Right lobe of liver (tissue), 6 donors: Measurements from ENCODE around the gene DCDC2C. TPM values are rescaled to one million over a fixed set of nuclear protein-coding genes. Genes with fewer than 3 reads are reported as not detected.

Experiments used
- ATAC-seq, 4 donors: fragments of 200-7000 bp; cut with Tn5 transposase; one replicate each; pipeline ENCODE4 v1.9.1; 2020; ENCODE audit warnings: mild to moderate bottlenecking in 4 of 4, moderate library complexity in 4 of 4
- DNase-seq, 3 donors: peaks; one replicate each; pipeline ENCODE4 v3.0.0-alpha.2; 2020
- H3K27ac ChIP-seq, 3 donors: fragments of 200-600 bp; one replicate each; pipeline ENCODE4 v1.8.0; 2022
- H3K27me3 ChIP-seq, 2 donors: fragments of 200-600 bp; one replicate each; pipeline ENCODE4 v1.8.0; 2022
- H3K36me3 ChIP-seq, 4 donors: fragments of 200-600 bp; sonication (generic) in 1 of 4; one replicate each; pipeline versions ENCODE4 v1.5.1 to v1.8.0; 2017 to 2022; ENCODE audit warnings: control low read depth in 1 of 4
- H3K4me1 ChIP-seq, 4 donors: fragments of 200-600 bp; sonication (generic) in 1 of 4; one replicate each; pipeline versions ENCODE4 v1.5.1 to v1.8.0; 2017 to 2022; ENCODE audit warnings: control low read depth in 1 of 4
- H3K4me3 ChIP-seq, 3 donors: fragments of 200-600 bp; one replicate each; pipeline ENCODE4 v1.8.0; 2022
- H3K9me3 ChIP-seq, 4 donors: fragments of 200-600 bp; sonication (generic) in 1 of 4; one replicate each; pipeline versions ENCODE4 v1.5.1 to v1.8.0; 2017 to 2022; ENCODE audit warnings: control low read depth in 1 of 4
- CTCF ChIP-seq, 4 donors: fragments of 200-600 bp in 3 of 4; fragments of 450-650 bp in 1 of 4; IDR thresholded peaks; one replicate each; pipeline versions ENCODE4 v1.5.1 to v1.8.0; 2016 to 2022; ENCODE audit warnings: antibody characterized with exemption in 4 of 4, mild to moderate bottlenecking in 2 of 4
- POLR2A ChIP-seq: fragments of 450-650 bp; IDR thresholded peaks from one replicate; pipeline ENCODE4 v1.6.1; 2017; ENCODE audit warnings: antibody characterized with exemption, mild to moderate bottlenecking
- WGBS: methylation state at CpG from one replicate; pipeline ENCODE4 v1.1.6; 2018; ENCODE audit warnings: low coverage, low lambda C conversion rate; ENCODE audit not compliant: insufficient coverage; ENCODE audit errors: missing lambda C conversion rate; 5-methylcytosine and 5-hydroxymethylcytosine counted together
- intact Hi-C, 2 donors: fragments of 100-400 bp; cut with DNase I; formaldehyde crosslinking; loops; one replicate each; pipeline versions ENCODE4 v1.11.2 to v1.14.1; 2022
- long read RNA-seq: library from polyadenylated mRNA; unstranded; transcript quantifications from one replicate; pipeline ENCODE4 v2.0.0, GENCODE V29; 2019
- total RNA-seq, 6 experiments: library from RNA; depleted of rRNA in 2 of 6; stranded (reverse); fragments of >200 nt in 2 of 6; fragmentation: NEBNext Ultra II Directional in 3 of 6; extraction: Animal tissue kit (Norgen Biotek cat#: 25700) in 3 of 6; gene quantifications; one replicate each; pipeline versions ENCODE4 v1.1.0 to v1.2.4, GENCODE V29; 2016 to 2023
- donor health status: DM: no; HTN: yes; CAD: no.
- donor health status: DM: no; HTN: no; CAD: no.
- donor health status: DM: no; HTN: no; CAD: no.
- donor health status: DM: no; HTN: yes; CAD: no.
- donor health status: DM: no; HTN: yes; CAD: no.

The DCDC2C gene
- not detected for total RNA-seq
- long read RNA-seq: 0 reads

GRCh38 chr2:3703236-3703756 is at the start of gene DCDC2C:
Gene DCDC2C, plus strand, starts transcription at chr2:3703575. Its CDS starts 177 bp downstream, at chr2:3703752.
- no peak for TF ChIP-seq CTCF (IDR thresholded peaks at IDR 0.05)
- TF ChIP-seq POLR2A: no peak
- H3K27me3 ChIP-seq: no peaks in the 10 kb centered on the region
- no peaks in the 10 kb centered on the region for H3K9me3 ChIP-seq
- 19% methylated on average over 17 of the region's 60 CpGs for WGBS
- no peak within 1 kb of the TSS for H3K4me3 ChIP-seq
- DNase-seq: no peak
- no peak within 1 kb of the TSS for H3K27ac ChIP-seq
- H3K36me3 ChIP-seq: no peaks in the 10 kb centered on the region
- peak in 1 of 4 donors; percentile 28 for ATAC-seq
- intact Hi-C loops: no loop called here
- no peaks in the 10 kb centered on the region for H3K4me1 ChIP-seq

- intact Hi-C loops: no loop called here
- Histone ChIP-seq H3K27ac (no peak overlapping the region), H3K4me3 (no peak overlapping the region), H3K9me3 (no peaks in the 10 kb centered on the region), H3K27me3 (no peaks in the 10 kb centered on the region), H3K4me1 (peaks cover 0 to 4% (median 0%) of the 10 kb centered on the region in 4 donors), H3K36me3 (no peaks in the 10 kb centered on the region)
- ATAC-seq (no peak), DNase-seq (peak in 1 of 3 donors; percentile 15)
- WGBS: 83% methylated on average over 1 of the region's 10 CpGs
- no peak for TF ChIP-seq CTCF (IDR thresholded peaks at IDR 0.05)
- no peak for TF ChIP-seq POLR2A
Measured at GRCh38 chr2:3654011-3654410, 49.4 kb upstream of the DCDC2C start.

GRCh38 chr2:3654531-3655225 is 48.7 kb upstream of the DCDC2C start:
- DNase-seq: peak in 1 of 3 donors; percentile 45
- WGBS: 62% methylated on average over 12 of the region's 21 CpGs
- TF ChIP-seq POLR2A: no peak
- no peak for TF ChIP-seq CTCF (IDR thresholded peaks at IDR 0.05)
- no peak overlapping the region for H3K4me3 ChIP-seq
- no peak overlapping the region for H3K27ac ChIP-seq
- ATAC-seq: no peak
- peaks cover 0 to 4% (median 0%) of the 10 kb centered on the region in 4 donors for H3K4me1 ChIP-seq
- H3K27me3 ChIP-seq: no peaks in the 10 kb centered on the region
- intact Hi-C loops: no loop called here
- H3K36me3 ChIP-seq: no peaks in the 10 kb centered on the region
- H3K9me3 ChIP-seq: no peaks in the 10 kb centered on the region

GRCh38 chr2:3655871-3656761 is 47.3 kb upstream of the DCDC2C start:
- DNase-seq (peak in 1 of 3 donors; percentile 48), ATAC-seq (no peak)
- intact Hi-C loops: no loop called here
- TF ChIP-seq POLR2A (no peak), CTCF (IDR thresholded peaks at IDR 0.05) (no peak)
- Histone ChIP-seq H3K27ac (no peak overlapping the region), H3K36me3 (no peaks in the 10 kb centered on the region), H3K4me3 (no peak overlapping the region), H3K27me3 (no peaks in the 10 kb centered on the region), H3K4me1 (no peaks in the 10 kb centered on the region), H3K9me3 (no peaks in the 10 kb centered on the region)
- WGBS: 45% methylated on average over 11 of the region's 28 CpGs
